ENCODE measurements around the gene PPIF.

Gene PPIF

DNA sequence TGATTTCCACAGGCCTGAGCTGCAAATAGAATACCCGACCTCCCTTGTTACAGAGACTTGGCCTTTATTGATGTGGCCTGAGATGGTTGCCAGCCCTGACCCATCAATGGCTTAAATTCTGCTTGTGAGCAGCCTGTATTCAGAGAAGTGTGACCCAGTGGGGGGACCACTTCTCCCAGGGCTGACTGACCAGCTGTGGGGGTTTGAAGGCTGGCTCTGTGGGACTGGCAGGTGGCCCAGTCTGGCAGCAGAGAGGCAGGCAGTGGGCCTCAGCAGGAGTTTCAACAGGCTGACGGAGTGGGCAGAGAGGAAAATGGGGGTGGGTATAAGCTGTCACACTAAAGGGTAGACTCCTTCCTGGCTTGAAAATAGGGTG, 12.2 kb upstream of the PPIF start:
- no peak overlapping the region for H3K4me3 ChIP-seq (replicated peaks; ENCODE audit: insufficient read depth, low read length)
- H3K27ac ChIP-seq (replicated peaks) = no peak overlapping the region
- no peak for DNase-seq (ENCODE audit: low read depth in 1 of 2, low spot score in 1 of 2)
- H3K27me3 ChIP-seq (ENCODE audit: insufficient read depth, poor library complexity, severe bottlenecking) = no peaks in the 10 kb centered on the region
- TF ChIP-seq GABPA (IDR thresholded peaks at IDR 0.05; ENCODE audit: low read depth) (no peak), POLR2AphosphoS5 (IDR thresholded peaks at IDR 0.05; ENCODE audit: low read depth) (no peak), SPI1 (IDR thresholded peaks at IDR 0.05; ENCODE audit: borderline replicate concordance, low read depth) (no peak)
- TF ChIP-seq, protein P1, sequence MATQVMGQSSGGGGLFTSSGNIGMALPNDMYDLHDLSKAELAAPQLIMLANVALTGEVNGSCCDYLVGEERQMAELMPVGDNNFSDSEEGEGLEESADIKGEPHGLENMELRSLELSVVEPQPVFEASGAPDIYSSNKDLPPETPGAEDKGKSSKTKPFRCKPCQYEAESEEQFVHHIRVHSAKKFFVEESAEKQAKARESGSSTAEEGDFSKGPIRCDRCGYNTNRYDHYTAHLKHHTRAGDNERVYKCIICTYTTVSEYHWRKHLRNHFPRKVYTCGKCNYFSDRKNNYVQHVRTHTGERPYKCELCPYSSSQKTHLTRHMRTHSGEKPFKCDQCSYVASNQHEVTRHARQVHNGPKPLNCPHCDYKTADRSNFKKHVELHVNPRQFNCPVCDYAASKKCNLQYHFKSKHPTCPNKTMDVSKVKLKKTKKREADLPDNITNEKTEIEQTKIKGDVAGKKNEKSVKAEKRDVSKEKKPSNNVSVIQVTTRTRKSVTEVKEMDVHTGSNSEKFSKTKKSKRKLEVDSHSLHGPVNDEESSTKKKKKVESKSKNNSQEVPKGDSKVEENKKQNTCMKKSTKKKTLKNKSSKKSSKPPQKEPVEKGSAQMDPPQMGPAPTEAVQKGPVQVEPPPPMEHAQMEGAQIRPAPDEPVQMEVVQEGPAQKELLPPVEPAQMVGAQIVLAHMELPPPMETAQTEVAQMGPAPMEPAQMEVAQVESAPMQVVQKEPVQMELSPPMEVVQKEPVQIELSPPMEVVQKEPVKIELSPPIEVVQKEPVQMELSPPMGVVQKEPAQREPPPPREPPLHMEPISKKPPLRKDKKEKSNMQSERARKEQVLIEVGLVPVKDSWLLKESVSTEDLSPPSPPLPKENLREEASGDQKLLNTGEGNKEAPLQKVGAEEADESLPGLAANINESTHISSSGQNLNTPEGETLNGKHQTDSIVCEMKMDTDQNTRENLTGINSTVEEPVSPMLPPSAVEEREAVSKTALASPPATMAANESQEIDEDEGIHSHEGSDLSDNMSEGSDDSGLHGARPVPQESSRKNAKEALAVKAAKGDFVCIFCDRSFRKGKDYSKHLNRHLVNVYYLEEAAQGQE (IDR thresholded peaks at IDR 0.05; ENCODE audit: insufficient replicate concordance, low read depth) = no peak
- TF ChIP-seq, protein P2, sequence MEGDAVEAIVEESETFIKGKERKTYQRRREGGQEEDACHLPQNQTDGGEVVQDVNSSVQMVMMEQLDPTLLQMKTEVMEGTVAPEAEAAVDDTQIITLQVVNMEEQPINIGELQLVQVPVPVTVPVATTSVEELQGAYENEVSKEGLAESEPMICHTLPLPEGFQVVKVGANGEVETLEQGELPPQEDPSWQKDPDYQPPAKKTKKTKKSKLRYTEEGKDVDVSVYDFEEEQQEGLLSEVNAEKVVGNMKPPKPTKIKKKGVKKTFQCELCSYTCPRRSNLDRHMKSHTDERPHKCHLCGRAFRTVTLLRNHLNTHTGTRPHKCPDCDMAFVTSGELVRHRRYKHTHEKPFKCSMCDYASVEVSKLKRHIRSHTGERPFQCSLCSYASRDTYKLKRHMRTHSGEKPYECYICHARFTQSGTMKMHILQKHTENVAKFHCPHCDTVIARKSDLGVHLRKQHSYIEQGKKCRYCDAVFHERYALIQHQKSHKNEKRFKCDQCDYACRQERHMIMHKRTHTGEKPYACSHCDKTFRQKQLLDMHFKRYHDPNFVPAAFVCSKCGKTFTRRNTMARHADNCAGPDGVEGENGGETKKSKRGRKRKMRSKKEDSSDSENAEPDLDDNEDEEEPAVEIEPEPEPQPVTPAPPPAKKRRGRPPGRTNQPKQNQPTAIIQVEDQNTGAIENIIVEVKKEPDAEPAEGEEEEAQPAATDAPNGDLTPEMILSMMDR (IDR thresholded peaks at IDR 0.05; ENCODE audit: insufficient read depth, low read length) = no peak

DNA sequence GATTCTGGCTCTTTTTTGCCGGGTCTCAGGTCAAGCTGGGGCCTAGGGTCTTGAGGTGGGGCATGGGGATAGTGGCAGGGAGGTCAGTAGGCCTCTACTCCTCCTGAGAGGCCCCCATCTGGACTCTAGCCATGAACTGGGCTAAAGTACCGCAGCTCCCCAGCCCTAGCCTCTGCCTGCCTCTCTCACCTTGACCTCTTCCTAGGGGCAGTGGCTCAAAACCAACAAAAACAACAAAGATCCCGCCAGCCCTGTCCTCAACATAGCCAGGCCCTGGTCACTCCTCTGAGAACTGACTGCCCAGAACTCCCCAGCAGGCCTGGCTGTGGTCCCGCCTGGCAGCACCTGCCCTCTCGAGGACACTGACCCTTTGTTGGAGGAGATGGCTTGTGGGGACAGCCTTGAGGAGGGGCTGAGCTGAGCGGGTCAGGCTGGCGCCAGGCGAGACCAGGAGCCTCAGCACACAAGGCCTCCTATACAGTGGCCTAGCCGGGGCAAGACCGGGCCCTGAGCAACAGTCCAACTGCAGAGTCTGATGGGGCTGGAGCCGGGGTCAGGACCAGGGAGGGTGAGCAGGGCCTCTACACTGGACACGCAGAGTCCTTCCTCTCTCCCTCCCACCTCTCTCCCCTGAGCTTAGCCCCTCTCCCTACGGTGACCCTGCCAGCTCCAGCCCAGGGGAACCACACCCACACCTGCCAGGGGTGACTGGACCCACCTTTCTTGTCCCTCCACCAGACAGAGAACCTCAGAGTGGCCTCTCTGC, 11.6 kb upstream of the PPIF start:
- TF ChIP-seq SPI1 (IDR thresholded peaks at IDR 0.05; ENCODE audit: borderline replicate concordance, low read depth) = no peak
- no peak for TF ChIP-seq GABPA (IDR thresholded peaks at IDR 0.05; ENCODE audit: low read depth)
- TF ChIP-seq, protein P1 (IDR thresholded peaks at IDR 0.05; ENCODE audit: insufficient replicate concordance, low read depth) = no peak
- no peak for TF ChIP-seq POLR2AphosphoS5 (IDR thresholded peaks at IDR 0.05; ENCODE audit: low read depth)
- no peaks in the 10 kb centered on the region for H3K27me3 ChIP-seq (ENCODE audit: insufficient read depth, poor library complexity, severe bottlenecking)
- DNase-seq (ENCODE audit: low read depth in 1 of 2, low spot score in 1 of 2) = no peak
- H3K4me3 ChIP-seq (replicated peaks; ENCODE audit: insufficient read depth, low read length) = no peak overlapping the region
- H3K27ac ChIP-seq (replicated peaks) = no peak overlapping the region

DNA sequence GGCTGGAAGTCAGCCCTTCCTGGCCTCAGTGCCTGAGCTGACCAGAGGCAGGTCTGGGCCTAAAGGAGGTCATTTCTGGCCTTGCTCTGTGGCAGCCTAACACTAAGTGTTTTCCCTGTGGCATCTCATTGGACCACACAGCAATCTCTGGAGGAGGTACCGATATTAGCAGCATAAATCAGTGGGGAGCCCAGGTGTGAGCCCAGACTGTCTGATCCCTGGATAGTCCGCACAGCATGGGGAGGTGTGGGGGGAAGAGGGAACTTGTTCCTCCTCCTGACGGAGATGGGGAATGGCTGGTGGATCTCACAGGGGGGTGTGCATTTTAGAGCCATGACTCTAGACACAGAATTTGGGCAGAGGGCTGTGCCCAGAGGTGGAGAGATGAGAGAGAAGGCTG, 11.0 kb upstream of the PPIF start:
- no peak for DNase-seq (ENCODE audit: low read depth in 1 of 2, low spot score in 1 of 2)
- H3K4me3 ChIP-seq (replicated peaks; ENCODE audit: insufficient read depth, low read length) = no peak overlapping the region
- no peak overlapping the region for H3K27ac ChIP-seq (replicated peaks)
- no peak for TF ChIP-seq GABPA (IDR thresholded peaks at IDR 0.05; ENCODE audit: low read depth)
- no peak for TF ChIP-seq SPI1 (IDR thresholded peaks at IDR 0.05; ENCODE audit: borderline replicate concordance, low read depth)
- TF ChIP-seq, protein P1 (IDR thresholded peaks at IDR 0.05; ENCODE audit: insufficient replicate concordance, low read depth) = no peak
- no peak for TF ChIP-seq POLR2AphosphoS5 (IDR thresholded peaks at IDR 0.05; ENCODE audit: low read depth)
- TF ChIP-seq, protein P2 (IDR thresholded peaks at IDR 0.05; ENCODE audit: insufficient read depth, low read length) = no peak
- no peaks in the 10 kb centered on the region for H3K27me3 ChIP-seq (ENCODE audit: insufficient read depth, poor library complexity, severe bottlenecking)

All from HL-60 (cell line).